Stimulated activated CD8-positive, alpha-beta memory T cell treated with anti-CD3 and anti-CD28 coated beads, Interleukin-15, amount 100 ng/mL, for 24 hours (primary cell): ENCODE results near the gene TBC1D4.

ENCODE experiments used
- DNase-seq: peaks from one replicate; pipeline ENCODE4 v3.0.0-alpha.2; 2020; ENCODE audit warnings: low read depth

The TBC1D4 gene

GRCh38 chr13:75489502-75490263 lies 7.7 kb upstream of the TBC1D4 start:
- no peak for DNase-seq

- no peak for DNase-seq
Observed at GRCh38 chr13:75486146-75487062, 4.4 kb upstream of the TBC1D4 start.

DNA sequence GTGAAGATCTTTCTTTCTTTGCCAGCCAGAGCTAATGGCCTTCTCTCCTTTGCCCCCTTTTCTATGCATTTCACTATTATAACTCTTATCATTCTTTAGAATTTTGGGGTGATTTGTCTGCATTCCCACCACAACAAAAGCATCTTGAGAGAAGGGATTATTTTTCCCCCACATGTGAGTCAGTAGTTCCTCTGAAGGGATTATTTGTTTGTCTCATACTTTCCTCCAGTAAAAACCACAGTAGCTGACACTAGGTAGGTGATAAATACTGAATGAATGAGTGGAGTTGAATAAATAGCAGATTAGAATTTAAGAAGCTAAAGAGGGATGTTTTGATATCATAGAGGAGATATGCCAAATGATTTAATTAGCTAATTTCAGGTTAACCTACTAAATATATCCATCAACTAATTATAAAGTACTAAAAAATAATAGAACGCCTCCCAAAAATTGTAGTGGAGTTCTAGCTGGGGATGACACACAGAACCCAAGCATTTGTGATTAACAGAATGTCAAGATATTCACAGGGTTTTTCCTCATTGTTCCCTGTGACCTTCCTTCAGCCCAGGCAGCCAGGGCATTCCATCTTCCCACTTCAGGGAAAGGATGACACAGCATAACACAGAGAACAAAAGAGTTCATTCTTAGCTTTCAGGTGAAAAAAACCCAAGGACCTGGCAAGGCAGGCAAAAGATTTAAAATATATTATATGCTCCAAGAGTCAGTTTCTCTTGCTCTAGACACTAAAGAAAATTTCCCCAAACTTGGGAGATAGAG lies 3.5 kb upstream of the TBC1D4 start:
- no peak for DNase-seq

GRCh38 chr13:75482820-75483079 lies 781 bp upstream of the TBC1D4 start:
- no peak for DNase-seq

- DNase-seq, result no peak
Observed at GRCh38 chr13:75481176-75482069, 546 bp downstream of the TBC1D4 start.

DNA sequence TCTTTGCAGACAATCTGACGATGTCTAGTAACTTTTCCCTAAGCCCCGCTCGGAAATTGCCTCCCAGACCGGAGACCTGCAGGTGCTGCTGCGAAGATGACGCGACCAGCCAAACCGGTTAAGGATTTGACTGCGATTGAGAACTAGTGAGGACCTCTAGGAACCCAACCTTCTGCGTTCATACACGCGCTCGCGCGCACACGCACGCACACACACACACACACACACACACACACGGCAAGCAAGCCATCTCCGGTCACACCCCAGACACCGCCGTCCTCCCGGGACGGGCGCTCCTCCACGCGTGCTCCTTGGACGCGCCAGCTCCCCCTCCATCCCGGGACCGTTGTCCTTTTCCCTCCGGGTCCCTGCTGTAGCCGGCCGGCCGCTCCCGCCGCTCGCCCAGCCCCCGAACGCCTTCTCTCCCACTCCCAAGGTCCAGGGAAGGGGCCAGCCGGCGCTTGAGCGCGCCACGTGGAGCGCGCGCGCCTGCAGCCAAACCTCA lies 1.2 kb downstream of the TBC1D4 start:
- DNase-seq, result no peak

DNA sequence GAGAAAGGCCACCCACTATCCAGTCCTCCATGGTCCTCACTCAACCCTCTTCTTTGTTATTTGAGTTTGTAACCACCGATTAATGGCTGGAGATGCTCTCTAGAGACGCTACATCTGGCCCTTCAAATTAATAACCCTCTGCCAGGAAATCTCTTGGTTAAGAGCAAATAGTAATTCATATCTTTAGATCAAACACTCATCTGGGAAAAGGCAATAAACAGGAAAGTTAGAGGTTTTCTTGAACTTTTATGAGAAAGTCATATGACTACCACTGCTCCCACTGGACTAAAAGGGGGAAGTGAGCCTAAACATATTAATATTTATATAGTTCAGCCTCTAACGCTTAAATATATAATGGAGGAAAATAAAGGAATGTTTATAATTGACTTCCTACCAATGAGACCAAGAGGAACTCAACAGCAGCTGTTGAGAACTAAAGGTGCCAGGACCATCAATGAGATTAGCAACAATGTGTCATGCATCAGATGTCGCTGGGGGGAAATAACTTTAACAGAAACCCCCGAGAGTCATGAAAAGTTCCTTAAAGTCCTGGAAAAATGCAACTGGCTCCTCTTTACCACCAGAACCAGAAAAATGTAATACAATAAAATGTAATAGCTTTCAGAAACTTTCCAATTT lies 2.7 kb downstream of the TBC1D4 start:
- DNase-seq, result no peak

DNA sequence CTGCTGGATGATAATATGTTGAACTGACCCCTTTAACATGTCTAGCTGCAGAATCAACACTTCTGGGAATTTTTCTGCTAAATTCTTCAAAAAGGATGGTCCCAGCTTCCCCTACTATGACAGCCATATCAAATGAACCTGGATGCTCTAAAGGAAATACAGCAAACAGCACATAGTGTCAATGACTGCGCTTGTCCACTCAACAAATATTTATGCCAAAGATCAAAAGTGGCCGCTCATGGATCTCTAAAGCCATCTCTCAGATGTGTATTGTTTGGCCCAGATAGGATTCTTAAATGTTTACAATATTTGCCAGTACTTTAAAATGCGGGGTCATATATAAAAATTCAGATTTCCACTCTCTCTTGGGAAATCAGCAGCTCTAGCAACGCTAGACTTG lies 3.3 kb downstream of the TBC1D4 start:
- no peak for DNase-seq

- DNase-seq, result no peak
Observed at GRCh38 chr13:75474956-75475355, 7.0 kb downstream of the TBC1D4 start.

DNA sequence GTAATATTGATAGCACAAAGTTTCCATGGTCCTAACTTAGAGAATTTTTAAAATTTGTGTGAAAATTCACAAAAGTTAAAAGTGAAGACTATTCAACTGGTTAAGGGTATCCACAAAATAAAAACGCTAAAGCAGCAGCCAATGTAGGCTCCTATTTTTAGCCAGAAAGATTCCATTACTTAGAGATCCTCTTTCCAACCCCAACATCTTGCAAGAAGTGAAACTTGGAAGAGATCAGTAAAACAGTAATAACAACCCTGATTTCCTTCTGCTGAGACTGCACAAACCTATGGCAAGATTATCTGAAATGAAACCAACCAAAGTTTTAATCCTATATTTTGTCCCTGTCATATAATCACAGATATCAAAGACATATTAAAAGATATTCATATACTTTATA lies 8.5 kb downstream of the TBC1D4 start:
- no peak for DNase-seq

DNA sequence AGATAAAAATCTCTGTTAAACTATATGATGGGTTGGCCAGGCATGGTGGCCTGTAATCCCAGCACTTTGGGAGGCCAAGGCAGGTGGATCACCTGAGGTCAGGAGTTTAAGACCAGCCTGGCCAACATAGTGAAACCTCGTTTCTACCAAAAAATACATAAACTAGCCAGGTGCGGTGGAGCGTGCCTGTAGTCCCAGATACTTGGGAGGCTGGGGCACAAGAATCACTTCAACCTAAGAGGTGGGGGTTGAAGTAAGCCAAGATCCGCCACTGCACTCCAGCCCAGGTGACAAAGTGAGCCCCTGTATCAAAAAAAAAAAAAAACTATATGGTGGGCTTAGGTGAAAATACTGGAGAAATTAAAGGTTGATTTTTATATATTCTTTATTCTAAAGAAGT lies 11.3 kb downstream of the TBC1D4 start:
- DNase-seq, result no peak

DNA sequence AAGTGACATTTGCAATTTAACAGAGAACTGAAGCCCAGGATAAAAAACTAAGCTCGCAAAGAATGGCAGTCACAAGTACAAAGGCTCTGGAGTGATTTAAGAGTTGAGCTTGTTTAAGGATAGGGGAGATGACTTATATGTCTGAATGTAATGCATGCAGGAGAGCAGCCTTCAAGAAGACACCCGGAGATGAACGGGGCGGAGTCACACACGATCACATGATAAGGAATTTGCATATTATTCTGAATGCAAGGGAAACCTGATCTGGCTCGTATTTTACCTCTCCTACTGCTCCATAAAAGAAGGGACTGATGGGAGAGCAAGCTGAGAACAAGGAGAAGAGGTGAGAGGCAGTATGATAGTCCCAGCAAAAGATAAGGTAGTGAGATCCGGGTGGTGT lies 12.9 kb downstream of the TBC1D4 start:
- no peak for DNase-seq

DNA sequence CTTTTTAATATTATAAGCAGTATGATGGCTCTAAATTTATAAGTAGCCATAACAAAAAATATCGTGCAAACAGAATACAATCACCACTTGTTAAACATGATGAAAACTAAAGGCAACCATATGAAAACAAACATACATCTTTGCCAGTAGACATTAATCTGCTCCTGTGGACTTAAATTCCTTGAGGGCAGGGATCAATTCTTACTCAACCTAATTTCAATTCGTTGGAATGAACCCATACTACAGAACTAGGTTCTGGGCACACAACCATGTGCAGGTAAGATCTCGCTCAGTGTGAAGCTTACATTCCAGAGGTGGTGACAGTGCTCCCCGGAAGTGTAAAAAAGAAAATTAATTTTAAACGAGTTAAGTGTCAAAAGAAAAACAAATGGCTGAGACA lies 13.4 kb downstream of the TBC1D4 start:
- DNase-seq, result no peak

DNA sequence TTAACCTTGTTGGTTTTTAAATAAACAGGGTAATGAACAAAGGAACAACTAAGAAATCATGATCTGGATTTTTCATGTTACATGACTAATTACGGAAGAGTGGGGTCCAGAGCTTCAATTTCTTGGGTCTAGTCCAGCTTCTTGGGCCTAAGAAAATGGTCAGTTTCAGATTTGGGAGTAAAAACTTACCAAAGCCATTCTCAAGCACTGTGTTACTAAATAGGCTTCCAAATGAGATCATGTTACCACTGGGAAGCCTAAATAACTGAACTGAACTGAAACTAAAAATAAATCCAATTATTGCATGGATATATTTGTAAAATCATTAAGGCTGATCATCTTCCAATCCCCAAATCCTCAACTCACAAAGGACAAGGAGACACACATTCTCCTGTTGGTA lies 13.9 kb downstream of the TBC1D4 start:
- DNase-seq, result no peak

- DNase-seq, result no peak
Observed at GRCh38 chr13:75467040-75467728, 14.8 kb downstream of the TBC1D4 start.

DNA sequence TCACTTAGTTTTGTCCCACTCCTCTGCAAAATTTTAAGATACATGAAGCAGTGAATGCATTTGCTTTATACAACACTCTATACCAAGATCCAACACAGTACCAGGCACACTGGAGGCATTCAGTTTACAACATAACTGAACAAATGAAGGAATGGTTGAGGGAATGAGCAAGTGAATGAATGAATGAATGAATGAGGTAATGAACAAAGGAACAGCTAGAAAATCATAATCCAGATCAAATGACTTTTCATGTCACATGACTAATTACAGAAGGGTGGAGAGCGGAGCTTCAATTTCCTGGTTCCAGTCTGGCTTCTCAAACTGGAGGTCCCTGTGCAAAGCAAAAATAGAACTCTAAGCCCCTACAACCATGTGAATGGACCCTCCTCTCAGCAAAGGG lies 16.7 kb downstream of the TBC1D4 start:
- no peak for DNase-seq

DNA sequence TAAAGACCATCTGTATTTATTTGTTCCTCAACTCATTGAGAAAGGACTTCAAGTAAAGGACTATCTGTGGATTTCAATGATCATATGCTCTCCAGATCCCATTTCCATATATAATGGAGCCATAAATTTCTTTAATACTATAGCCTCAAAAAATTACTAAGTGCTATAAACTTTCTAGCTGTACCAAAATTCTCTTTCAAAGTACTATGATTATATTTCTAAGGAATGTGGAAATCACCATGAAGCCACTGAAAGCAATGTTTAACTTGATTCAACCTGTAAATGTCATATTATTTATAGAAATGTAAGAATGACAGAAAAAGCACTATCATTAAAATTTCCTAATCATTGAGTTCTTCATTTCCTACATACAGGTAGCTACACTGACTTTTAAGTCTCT lies 20.7 kb downstream of the TBC1D4 start:
- no peak for DNase-seq

DNA sequence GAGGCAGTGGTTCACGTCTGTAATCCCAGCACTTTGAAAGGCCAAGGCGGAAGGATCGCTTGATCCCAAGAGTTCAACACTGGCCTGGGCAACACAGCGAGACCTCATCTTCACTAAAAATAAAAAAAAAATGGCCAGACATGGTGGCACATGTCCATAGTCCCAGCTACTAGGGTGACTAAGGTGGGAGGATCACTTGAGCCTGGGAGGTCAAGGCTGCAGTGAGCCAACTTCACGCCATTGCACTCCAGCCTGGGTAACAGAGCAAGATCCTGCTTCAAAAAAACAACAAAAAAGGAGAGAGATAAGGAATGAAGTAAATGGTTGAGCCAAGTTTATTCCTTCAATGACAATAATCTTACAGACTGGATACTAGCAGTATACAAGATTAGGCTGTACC lies 21.3 kb downstream of the TBC1D4 start:
- no peak for DNase-seq

GRCh38 chr13:75458696-75459422 lies 23.1 kb downstream of the TBC1D4 start:
- DNase-seq, result no peak

- DNase-seq, result no peak
Observed at GRCh38 chr13:75455962-75456361, 26.0 kb downstream of the TBC1D4 start.
